GM23338 (cell line): ENCODE measurements around the gene ITGA3.

ENCODE experiments used
- POLR2AphosphoS5 ChIP-seq: IDR thresholded peaks from 2 replicates; pipeline ENCODE4 v1.6.1; 2016; ENCODE audit warnings: antibody characterized with exemption, low read depth
- TF ChIP-seq, protein P1 (sequence below), 2 experiments: fragments of 200-600 bp in 1 of 2; sonication (generic) in 1 of 2; conservative IDR thresholded peaks; 2 replicates each; pipeline versions ENCODE4 v1.5.1 to v1.6.1; 2016 to 2017; ENCODE audit warnings: antibody characterized with exemption in 2 of 2, low read depth in 2 of 2, mild to moderate bottlenecking in 2 of 2, moderate library complexity in 1 of 2
- TF ChIP-seq, protein P2 (sequence below): IDR thresholded peaks from 2 replicates; pipeline ENCODE4 v1.6.1; 2016; ENCODE audit warnings: antibody characterized with exemption
- TF ChIP-seq, protein P3 (sequence below): IDR thresholded peaks from one replicate; pipeline ENCODE4 v1.6.1; 2018; ENCODE audit warnings: antibody characterized with exemption; ENCODE audit not compliant: unreplicated experiment

DNA sequence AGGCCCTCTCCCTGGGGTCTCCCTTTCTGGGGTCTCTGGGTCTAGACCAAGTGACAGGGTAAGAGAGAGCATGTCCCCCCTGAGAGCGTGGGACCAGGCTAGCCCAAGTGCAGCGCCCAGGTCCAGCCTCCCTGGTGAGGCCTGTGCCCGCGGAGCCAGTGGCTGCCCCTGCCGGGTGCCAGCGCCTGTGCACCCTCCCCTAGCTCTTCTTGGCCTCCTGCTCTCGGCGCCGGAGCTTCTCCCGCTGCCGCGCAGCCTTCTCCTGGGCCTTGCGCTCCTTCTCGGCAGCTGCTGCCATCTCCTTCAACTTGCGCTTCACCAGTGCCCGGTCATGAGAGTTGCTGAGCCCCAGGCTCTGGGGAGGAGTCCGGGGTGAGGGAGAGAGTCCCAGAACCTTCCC is 56.8 kb downstream of the ITGA3 start:
- TF ChIP-seq, protein P1, sequence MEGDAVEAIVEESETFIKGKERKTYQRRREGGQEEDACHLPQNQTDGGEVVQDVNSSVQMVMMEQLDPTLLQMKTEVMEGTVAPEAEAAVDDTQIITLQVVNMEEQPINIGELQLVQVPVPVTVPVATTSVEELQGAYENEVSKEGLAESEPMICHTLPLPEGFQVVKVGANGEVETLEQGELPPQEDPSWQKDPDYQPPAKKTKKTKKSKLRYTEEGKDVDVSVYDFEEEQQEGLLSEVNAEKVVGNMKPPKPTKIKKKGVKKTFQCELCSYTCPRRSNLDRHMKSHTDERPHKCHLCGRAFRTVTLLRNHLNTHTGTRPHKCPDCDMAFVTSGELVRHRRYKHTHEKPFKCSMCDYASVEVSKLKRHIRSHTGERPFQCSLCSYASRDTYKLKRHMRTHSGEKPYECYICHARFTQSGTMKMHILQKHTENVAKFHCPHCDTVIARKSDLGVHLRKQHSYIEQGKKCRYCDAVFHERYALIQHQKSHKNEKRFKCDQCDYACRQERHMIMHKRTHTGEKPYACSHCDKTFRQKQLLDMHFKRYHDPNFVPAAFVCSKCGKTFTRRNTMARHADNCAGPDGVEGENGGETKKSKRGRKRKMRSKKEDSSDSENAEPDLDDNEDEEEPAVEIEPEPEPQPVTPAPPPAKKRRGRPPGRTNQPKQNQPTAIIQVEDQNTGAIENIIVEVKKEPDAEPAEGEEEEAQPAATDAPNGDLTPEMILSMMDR (conservative IDR thresholded peaks at IDR 0.05; ENCODE audit: low read depth in 2 of 2) = no peak
- TF ChIP-seq, protein P2, sequence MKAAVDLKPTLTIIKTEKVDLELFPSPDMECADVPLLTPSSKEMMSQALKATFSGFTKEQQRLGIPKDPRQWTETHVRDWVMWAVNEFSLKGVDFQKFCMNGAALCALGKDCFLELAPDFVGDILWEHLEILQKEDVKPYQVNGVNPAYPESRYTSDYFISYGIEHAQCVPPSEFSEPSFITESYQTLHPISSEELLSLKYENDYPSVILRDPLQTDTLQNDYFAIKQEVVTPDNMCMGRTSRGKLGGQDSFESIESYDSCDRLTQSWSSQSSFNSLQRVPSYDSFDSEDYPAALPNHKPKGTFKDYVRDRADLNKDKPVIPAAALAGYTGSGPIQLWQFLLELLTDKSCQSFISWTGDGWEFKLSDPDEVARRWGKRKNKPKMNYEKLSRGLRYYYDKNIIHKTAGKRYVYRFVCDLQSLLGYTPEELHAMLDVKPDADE = no peak
- TF ChIP-seq POLR2AphosphoS5 = no peak
- TF ChIP-seq, protein P3, sequence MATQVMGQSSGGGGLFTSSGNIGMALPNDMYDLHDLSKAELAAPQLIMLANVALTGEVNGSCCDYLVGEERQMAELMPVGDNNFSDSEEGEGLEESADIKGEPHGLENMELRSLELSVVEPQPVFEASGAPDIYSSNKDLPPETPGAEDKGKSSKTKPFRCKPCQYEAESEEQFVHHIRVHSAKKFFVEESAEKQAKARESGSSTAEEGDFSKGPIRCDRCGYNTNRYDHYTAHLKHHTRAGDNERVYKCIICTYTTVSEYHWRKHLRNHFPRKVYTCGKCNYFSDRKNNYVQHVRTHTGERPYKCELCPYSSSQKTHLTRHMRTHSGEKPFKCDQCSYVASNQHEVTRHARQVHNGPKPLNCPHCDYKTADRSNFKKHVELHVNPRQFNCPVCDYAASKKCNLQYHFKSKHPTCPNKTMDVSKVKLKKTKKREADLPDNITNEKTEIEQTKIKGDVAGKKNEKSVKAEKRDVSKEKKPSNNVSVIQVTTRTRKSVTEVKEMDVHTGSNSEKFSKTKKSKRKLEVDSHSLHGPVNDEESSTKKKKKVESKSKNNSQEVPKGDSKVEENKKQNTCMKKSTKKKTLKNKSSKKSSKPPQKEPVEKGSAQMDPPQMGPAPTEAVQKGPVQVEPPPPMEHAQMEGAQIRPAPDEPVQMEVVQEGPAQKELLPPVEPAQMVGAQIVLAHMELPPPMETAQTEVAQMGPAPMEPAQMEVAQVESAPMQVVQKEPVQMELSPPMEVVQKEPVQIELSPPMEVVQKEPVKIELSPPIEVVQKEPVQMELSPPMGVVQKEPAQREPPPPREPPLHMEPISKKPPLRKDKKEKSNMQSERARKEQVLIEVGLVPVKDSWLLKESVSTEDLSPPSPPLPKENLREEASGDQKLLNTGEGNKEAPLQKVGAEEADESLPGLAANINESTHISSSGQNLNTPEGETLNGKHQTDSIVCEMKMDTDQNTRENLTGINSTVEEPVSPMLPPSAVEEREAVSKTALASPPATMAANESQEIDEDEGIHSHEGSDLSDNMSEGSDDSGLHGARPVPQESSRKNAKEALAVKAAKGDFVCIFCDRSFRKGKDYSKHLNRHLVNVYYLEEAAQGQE = no peak
